ENCODE data around the gene PTPRK.

PTPRK gene

GRCh38 chr6:128515550-128516513, 4.6 kb downstream of the PTPRK start:
- Histone ChIP-seq H3K4me1 (ENCODE audit: control insufficient read depth, insufficient read depth, low read length) (peaks cover 46% of the 10 kb centered on the region), H3K9ac (ENCODE audit: low read depth, low read length) (peak overlapping the region; percentile 10), H3K9me3 (replicated peaks; ENCODE audit: low read length) (no peaks in the 10 kb centered on the region), H3K36me3 (ENCODE audit: insufficient read depth, low read length) (no peaks in the 10 kb centered on the region), H3K4me3 (ENCODE audit: low read length) (peak overlapping the region; percentile 5), H3K27me3 (ENCODE audit: control insufficient read depth, insufficient read depth, low read length) (no peaks in the 10 kb centered on the region), H3K4me2 (ENCODE audit: low read length) (peak overlapping the region; percentile 65)

- Histone ChIP-seq H3K36me3 (ENCODE audit: insufficient read depth, low read length) (no peaks in the 10 kb centered on the region), H3K9ac (ENCODE audit: low read depth, low read length) (no peak overlapping the region), H3K9me3 (replicated peaks; ENCODE audit: low read length) (no peaks in the 10 kb centered on the region), H3K4me1 (ENCODE audit: control insufficient read depth, insufficient read depth, low read length) (peaks cover 62% of the 10 kb centered on the region), H3K4me2 (ENCODE audit: low read length) (no peak overlapping the region), H3K4me3 (ENCODE audit: low read length) (no peak overlapping the region), H3K27me3 (ENCODE audit: control insufficient read depth, insufficient read depth, low read length) (no peaks in the 10 kb centered on the region)
Measured at GRCh38 chr6:128513878-128514277, 6.5 kb downstream of the PTPRK start.

GRCh38 chr6:128512296-128512695, 8.1 kb downstream of the PTPRK start:
- Histone ChIP-seq H3K4me3 (ENCODE audit: low read length) (no peak overlapping the region), H3K4me2 (ENCODE audit: low read length) (no peak overlapping the region), H3K4me1 (ENCODE audit: control insufficient read depth, insufficient read depth, low read length) (peaks cover 71% of the 10 kb centered on the region), H3K36me3 (ENCODE audit: insufficient read depth, low read length) (no peaks in the 10 kb centered on the region), H3K9me3 (replicated peaks; ENCODE audit: low read length) (no peaks in the 10 kb centered on the region), H3K27me3 (ENCODE audit: control insufficient read depth, insufficient read depth, low read length) (no peaks in the 10 kb centered on the region), H3K9ac (ENCODE audit: low read depth, low read length) (no peak overlapping the region)

GRCh38 chr6:128511506-128511905, 8.9 kb downstream of the PTPRK start:
- Histone ChIP-seq H3K4me2 (ENCODE audit: low read length) (peak overlapping the region; percentile 16), H3K36me3 (ENCODE audit: insufficient read depth, low read length) (no peaks in the 10 kb centered on the region), H3K27me3 (ENCODE audit: control insufficient read depth, insufficient read depth, low read length) (no peaks in the 10 kb centered on the region), H3K4me1 (ENCODE audit: control insufficient read depth, insufficient read depth, low read length) (peaks cover 66% of the 10 kb centered on the region), H3K9ac (ENCODE audit: low read depth, low read length) (no peak overlapping the region), H3K9me3 (replicated peaks; ENCODE audit: low read length) (no peaks in the 10 kb centered on the region), H3K4me3 (ENCODE audit: low read length) (no peak overlapping the region)

- no peak overlapping the region for H3K4me3 ChIP-seq (ENCODE audit: low read length)
- H3K27me3 ChIP-seq (ENCODE audit: control insufficient read depth, insufficient read depth, low read length): no peaks in the 10 kb centered on the region
- no peak overlapping the region for H3K9ac ChIP-seq (ENCODE audit: low read depth, low read length)
- H3K4me2 ChIP-seq (ENCODE audit: low read length): peak overlapping the region; percentile 4
- no peaks in the 10 kb centered on the region for H3K36me3 ChIP-seq (ENCODE audit: insufficient read depth, low read length)
- peaks cover 54% of the 10 kb centered on the region for H3K4me1 ChIP-seq (ENCODE audit: control insufficient read depth, insufficient read depth, low read length)
- H3K9me3 ChIP-seq (replicated peaks; ENCODE audit: low read length): no peaks in the 10 kb centered on the region
Measured at GRCh38 chr6:128509709-128510108, 10.7 kb downstream of the PTPRK start.

- Histone ChIP-seq H3K9ac (ENCODE audit: low read depth, low read length) (peak overlapping the region; percentile 8), H3K9me3 (replicated peaks; ENCODE audit: low read length) (no peaks in the 10 kb centered on the region), H3K27me3 (ENCODE audit: control insufficient read depth, insufficient read depth, low read length) (no peaks in the 10 kb centered on the region), H3K36me3 (ENCODE audit: insufficient read depth, low read length) (no peaks in the 10 kb centered on the region), H3K4me2 (ENCODE audit: low read length) (peak overlapping the region; percentile 65), H3K4me1 (ENCODE audit: control insufficient read depth, insufficient read depth, low read length) (peaks cover 60% of the 10 kb centered on the region), H3K4me3 (ENCODE audit: low read length) (peak overlapping the region; percentile 34)
Measured at GRCh38 chr6:128508588-128509296, 11.7 kb downstream of the PTPRK start.

- Histone ChIP-seq H3K36me3 (ENCODE audit: insufficient read depth, low read length) (no peaks in the 10 kb centered on the region), H3K9me3 (replicated peaks; ENCODE audit: low read length) (no peaks in the 10 kb centered on the region), H3K4me3 (ENCODE audit: low read length) (peak overlapping the region; percentile 14), H3K4me2 (ENCODE audit: low read length) (peak overlapping the region; percentile 54), H3K4me1 (ENCODE audit: control insufficient read depth, insufficient read depth, low read length) (peaks cover 57% of the 10 kb centered on the region), H3K27me3 (ENCODE audit: control insufficient read depth, insufficient read depth, low read length) (no peaks in the 10 kb centered on the region), H3K9ac (ENCODE audit: low read depth, low read length) (peak overlapping the region; percentile 13)
Measured at GRCh38 chr6:128507337-128508310, 12.8 kb downstream of the PTPRK start.

- Histone ChIP-seq H3K9ac (ENCODE audit: low read depth, low read length) (no peak overlapping the region), H3K4me1 (ENCODE audit: control insufficient read depth, insufficient read depth, low read length) (peaks cover 40% of the 10 kb centered on the region), H3K27me3 (ENCODE audit: control insufficient read depth, insufficient read depth, low read length) (no peaks in the 10 kb centered on the region)
Measured at GRCh38 chr6:128505603-128506002, 14.8 kb downstream of the PTPRK start.

GRCh38 chr6:128504003-128504654, 16.3 kb downstream of the PTPRK start:
- Histone ChIP-seq H3K4me2 (ENCODE audit: low read length) (peak overlapping the region; percentile 25), H3K9ac (ENCODE audit: low read depth, low read length) (no peak overlapping the region), H3K9me3 (replicated peaks; ENCODE audit: low read length) (no peaks in the 10 kb centered on the region), H3K4me1 (ENCODE audit: control insufficient read depth, insufficient read depth, low read length) (peaks cover 39% of the 10 kb centered on the region), H3K36me3 (ENCODE audit: insufficient read depth, low read length) (no peaks in the 10 kb centered on the region), H3K27me3 (ENCODE audit: control insufficient read depth, insufficient read depth, low read length) (no peaks in the 10 kb centered on the region), H3K4me3 (ENCODE audit: low read length) (no peak overlapping the region)

More at GRCh38 chr6:128505603-128506002, 14.8 kb downstream of the PTPRK start:
- Histone ChIP-seq H3K9me3 (replicated peaks; ENCODE audit: low read length) (no peaks in the 10 kb centered on the region), H3K36me3 (ENCODE audit: insufficient read depth, low read length) (no peaks in the 10 kb centered on the region), H3K4me3 (ENCODE audit: low read length) (no peak overlapping the region), H3K4me2 (ENCODE audit: low read length) (no peak overlapping the region)

GRCh38 chr6:128500749-128501600, 19.4 kb downstream of the PTPRK start:
- no peaks in the 10 kb centered on the region for H3K27me3 ChIP-seq (ENCODE audit: control insufficient read depth, insufficient read depth, low read length)
- H3K4me2 ChIP-seq (ENCODE audit: low read length): no peak overlapping the region
- no peak overlapping the region for H3K9ac ChIP-seq (ENCODE audit: low read depth, low read length)
- no peaks in the 10 kb centered on the region for H3K36me3 ChIP-seq (ENCODE audit: insufficient read depth, low read length)
- H3K4me1 ChIP-seq (ENCODE audit: control insufficient read depth, insufficient read depth, low read length): peaks cover 21% of the 10 kb centered on the region
- no peaks in the 10 kb centered on the region for H3K9me3 ChIP-seq (replicated peaks; ENCODE audit: low read length)
- H3K4me3 ChIP-seq (ENCODE audit: low read length): no peak overlapping the region
